Astrocyte of the hippocampus (primary cell): ENCODE measurements around the gene ARHGAP44.

Experiments
- DNase-seq: peaks from one replicate; pipeline ENCODE4 v3.0.0; 2011; ENCODE audit warnings: low read depth, low spot score

The ARHGAP44 gene

GRCh38 chr17:12899604-12900003, 110.3 kb downstream of the ARHGAP44 start:
- DNase-seq, result no peak

GRCh38 chr17:12900474-12900873, 111.2 kb downstream of the ARHGAP44 start:
- no peak for DNase-seq

GRCh38 chr17:12902046-12902445, 112.7 kb downstream of the ARHGAP44 start:
- DNase-seq, result no peak

GRCh38 chr17:12907477-12907876, 118.2 kb downstream of the ARHGAP44 start:
- no peak for DNase-seq

GRCh38 chr17:12909046-12909445, 119.7 kb downstream of the ARHGAP44 start:
- no peak for DNase-seq

GRCh38 chr17:12909511-12909910, 120.2 kb downstream of the ARHGAP44 start:
- no peak for DNase-seq

- no peak for DNase-seq
These were observed 121.9 kb downstream of the ARHGAP44 start for GRCh38 chr17:12911239-12911638.

- no peak for DNase-seq
These were observed 128.1 kb downstream of the ARHGAP44 start for GRCh38 chr17:12917399-12917798.

GRCh38 chr17:12918142-12918541, 128.8 kb downstream of the ARHGAP44 start:
- no peak for DNase-seq

GRCh38 chr17:12922120-12922519, 132.8 kb downstream of the ARHGAP44 start:
- no peak for DNase-seq

GRCh38 chr17:12924614-12925013, 135.3 kb downstream of the ARHGAP44 start:
- DNase-seq, result no peak

GRCh38 chr17:12927001-12927400, 137.7 kb downstream of the ARHGAP44 start:
- no peak for DNase-seq

- no peak for DNase-seq
These were observed 138.5 kb downstream of the ARHGAP44 start for GRCh38 chr17:12927541-12928425.

GRCh38 chr17:12928736-12929135, 139.4 kb downstream of the ARHGAP44 start:
- peak; percentile 25 for DNase-seq

- no peak for DNase-seq
These were observed 147.2 kb downstream of the ARHGAP44 start for GRCh38 chr17:12936501-12936900.

GRCh38 chr17:12940699-12941098, 151.4 kb downstream of the ARHGAP44 start:
- no peak for DNase-seq

- DNase-seq, result no peak
These were observed 157.7 kb downstream of the ARHGAP44 start for GRCh38 chr17:12947047-12947446.

GRCh38 chr17:12952012-12952411, 162.7 kb downstream of the ARHGAP44 start:
- no peak for DNase-seq

- DNase-seq, result no peak
These were observed 163.9 kb downstream of the ARHGAP44 start for GRCh38 chr17:12953156-12953555.

- DNase-seq, result no peak
These were observed 166.2 kb downstream of the ARHGAP44 start for GRCh38 chr17:12955521-12955920.

- no peak for DNase-seq
These were observed 169.5 kb downstream of the ARHGAP44 start for GRCh38 chr17:12958786-12959185.

- peak; percentile 26 for DNase-seq
These were observed 170.1 kb downstream of the ARHGAP44 start for GRCh38 chr17:12959441-12959840.

GRCh38 chr17:12961655-12962054, 172.4 kb downstream of the ARHGAP44 start:
- no peak for DNase-seq

GRCh38 chr17:12963505-12963904, 174.2 kb downstream of the ARHGAP44 start:
- DNase-seq, result no peak
